ENCODE results near the gene ZC3H12A. TPM values are rescaled to one million over a fixed set of nuclear protein-coding genes. Genes with fewer than 3 reads are reported as not detected.
A peak's percentile ranks its signal among the peaks of the same experiment; 100 is the strongest.
"Not testable (repeated sequence)": the region's sequence is repeated elsewhere in the genome, so short reads cannot be mapped to it uniquely, and the experiment has no call there.

Gene ZC3H12A
- total RNA-seq, 4 donors from 2014 or later = 29.7 to 37.0 (median 33.4) TPM

DNA sequence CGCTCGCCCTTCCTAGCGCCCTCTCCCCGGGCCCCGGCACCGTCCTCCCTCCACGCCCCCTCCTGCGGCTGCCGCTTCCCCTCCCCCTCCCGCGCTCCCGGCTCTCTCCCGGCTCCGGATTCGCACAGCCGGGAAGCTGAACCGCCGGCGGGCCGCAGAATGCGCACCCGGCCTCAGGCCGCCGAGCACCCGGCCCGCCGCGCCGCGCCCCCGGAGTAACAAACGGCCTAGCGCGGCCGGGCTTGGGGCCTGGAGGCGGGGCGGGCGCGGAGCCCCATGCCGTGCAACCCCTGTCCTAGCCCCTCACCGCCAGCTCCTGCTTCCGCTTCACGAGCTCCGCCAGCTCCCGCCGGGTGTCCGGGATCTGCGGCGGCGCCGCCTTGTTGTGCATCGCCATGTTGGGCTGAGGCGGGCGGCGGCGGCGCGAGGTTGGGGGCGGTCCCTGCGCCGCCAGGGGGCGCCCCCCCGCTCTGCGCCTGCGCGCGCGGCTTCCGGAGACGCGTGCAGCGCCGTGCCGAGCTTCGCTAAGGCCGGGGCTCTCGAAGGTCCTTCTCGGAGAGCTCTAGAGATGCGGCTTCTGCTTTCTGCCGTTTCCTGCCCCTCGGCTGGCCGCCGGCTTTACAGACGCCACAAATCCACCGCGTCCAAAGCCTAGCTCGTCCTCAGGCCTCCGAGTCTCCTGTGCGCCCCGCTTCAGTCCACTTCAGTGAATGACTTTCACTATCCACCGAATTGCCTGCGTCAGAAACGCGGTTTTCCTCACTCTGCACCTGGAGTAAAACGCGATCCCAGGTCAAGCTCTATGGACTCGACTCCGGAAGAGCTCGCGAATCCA, 40.2 kb downstream of the ZC3H12A start, which contains the start of gene MEAF6:
Gene MEAF6, minus strand, starts transcription at position 417 of the 835 bp plus-strand sequence. Its CDS starts 20 bp downstream, at position 397.
- DNase-seq = peak; percentile 77 to 92 (median 90)
- Histone ChIP-seq H3K4me3 (peak within 1 kb of the TSS; percentile 83 to 95 (median 91)), H3K27me3 (no peaks in the 10 kb centered on the region), H3K4me1 (peaks cover 0 to 14% (median 2%) of the 10 kb centered on the region in 4 donors), H3K27ac (peak within 1 kb of the TSS; percentile 88 to 94 (median 91)), H3K9me3 (no peaks in the 10 kb centered on the region), H3K36me3 (peaks cover 0 to 22% (median 0%) of the 10 kb centered on the region in 3 donors)
- TF ChIP-seq POLR2A (IDR thresholded peaks at IDR 0.05) = peak; percentile 79 to 80
- TF ChIP-seq, protein P1, sequence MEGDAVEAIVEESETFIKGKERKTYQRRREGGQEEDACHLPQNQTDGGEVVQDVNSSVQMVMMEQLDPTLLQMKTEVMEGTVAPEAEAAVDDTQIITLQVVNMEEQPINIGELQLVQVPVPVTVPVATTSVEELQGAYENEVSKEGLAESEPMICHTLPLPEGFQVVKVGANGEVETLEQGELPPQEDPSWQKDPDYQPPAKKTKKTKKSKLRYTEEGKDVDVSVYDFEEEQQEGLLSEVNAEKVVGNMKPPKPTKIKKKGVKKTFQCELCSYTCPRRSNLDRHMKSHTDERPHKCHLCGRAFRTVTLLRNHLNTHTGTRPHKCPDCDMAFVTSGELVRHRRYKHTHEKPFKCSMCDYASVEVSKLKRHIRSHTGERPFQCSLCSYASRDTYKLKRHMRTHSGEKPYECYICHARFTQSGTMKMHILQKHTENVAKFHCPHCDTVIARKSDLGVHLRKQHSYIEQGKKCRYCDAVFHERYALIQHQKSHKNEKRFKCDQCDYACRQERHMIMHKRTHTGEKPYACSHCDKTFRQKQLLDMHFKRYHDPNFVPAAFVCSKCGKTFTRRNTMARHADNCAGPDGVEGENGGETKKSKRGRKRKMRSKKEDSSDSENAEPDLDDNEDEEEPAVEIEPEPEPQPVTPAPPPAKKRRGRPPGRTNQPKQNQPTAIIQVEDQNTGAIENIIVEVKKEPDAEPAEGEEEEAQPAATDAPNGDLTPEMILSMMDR (IDR thresholded peaks at IDR 0.05) = peak; percentile 63 to 90 (median 86)

DNA sequence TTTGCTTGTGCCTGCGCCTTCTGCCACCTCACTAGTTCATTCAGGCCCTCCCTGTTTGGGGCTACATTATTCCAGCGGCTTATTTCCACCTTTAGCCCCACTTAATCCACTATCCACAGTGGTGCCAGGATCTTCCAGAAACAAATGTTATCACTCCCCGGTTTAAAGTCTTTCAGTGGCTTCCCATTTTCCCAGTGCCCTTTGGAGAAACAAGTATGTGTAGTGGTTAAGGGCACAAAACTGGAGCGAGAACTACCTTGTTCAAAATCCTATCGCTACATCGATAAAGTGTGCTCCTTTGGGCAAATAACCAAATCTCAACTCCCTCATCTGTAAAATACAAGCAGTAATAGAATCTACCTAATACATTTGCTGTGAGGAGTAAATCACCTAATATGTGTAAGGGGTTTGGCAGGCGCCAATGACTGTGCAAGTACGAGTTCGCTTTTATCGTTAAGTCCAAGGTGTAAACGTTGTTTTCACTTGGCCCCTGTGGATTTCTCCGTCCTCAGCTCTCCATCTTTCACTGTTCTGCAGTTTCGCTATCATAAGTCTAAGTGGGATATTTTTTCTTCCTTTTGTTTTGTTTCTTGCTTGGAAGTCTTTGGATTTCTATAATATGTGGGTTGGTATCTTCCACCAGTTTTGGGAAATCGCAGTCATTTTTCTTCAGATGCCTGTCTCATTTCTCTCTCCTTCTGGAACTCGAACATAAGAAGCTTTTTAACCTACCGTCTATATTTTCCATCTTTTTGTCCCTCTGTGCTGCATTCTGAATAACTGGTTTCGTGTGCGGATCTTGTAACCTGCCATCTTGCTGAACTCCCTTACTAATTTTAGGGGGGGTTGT, 41.0 kb downstream of the ZC3H12A start:
- Histone ChIP-seq H3K4me1 (peaks cover 0 to 14% (median 2%) of the 10 kb centered on the region in 4 donors), H3K36me3 (peaks cover 0 to 20% (median 0%) of the 10 kb centered on the region in 3 donors), H3K27me3 (no peaks in the 10 kb centered on the region), H3K9me3 (no peaks in the 10 kb centered on the region), H3K4me3 (peak overlapping the region; percentile 83 to 95 (median 91)), H3K27ac (peak overlapping the region; percentile 88 to 94 (median 91))
- TF ChIP-seq POLR2A (IDR thresholded peaks at IDR 0.05) = no peak
- TF ChIP-seq, protein P1 (IDR thresholded peaks at IDR 0.05) = no peak
- DNase-seq = no peak

DNA sequence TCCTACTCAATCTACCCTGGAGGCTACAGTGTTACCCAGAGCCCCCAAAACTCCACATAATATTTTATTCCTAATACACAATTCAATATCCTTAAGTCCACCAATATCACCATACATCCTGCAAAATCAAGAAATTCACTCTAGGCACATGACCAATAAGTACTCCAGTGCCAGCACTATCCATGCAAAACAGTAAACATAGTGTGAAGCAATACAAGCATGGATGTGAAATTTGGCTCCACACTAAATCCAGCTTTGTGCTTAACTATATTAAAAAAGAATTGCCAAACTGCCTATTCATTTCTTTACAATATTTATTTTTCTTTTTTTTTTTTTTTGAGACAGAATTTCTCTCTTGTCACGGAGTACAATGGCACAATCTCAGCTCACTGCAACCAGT, 43.2 kb downstream of the ZC3H12A start:
- Histone ChIP-seq H3K27ac (no peak overlapping the region), H3K4me3 (no peak overlapping the region), H3K4me1 (peaks cover 0 to 14% (median 2%) of the 10 kb centered on the region in 4 donors), H3K9me3 (no peaks in the 10 kb centered on the region), H3K36me3 (peaks cover 0 to 3% (median 0%) of the 10 kb centered on the region in 3 donors), H3K27me3 (no peaks in the 10 kb centered on the region)
- TF ChIP-seq, protein P1 (IDR thresholded peaks at IDR 0.05) = no peak
- TF ChIP-seq POLR2A (IDR thresholded peaks at IDR 0.05) = no peak
- no peak for DNase-seq

DNA sequence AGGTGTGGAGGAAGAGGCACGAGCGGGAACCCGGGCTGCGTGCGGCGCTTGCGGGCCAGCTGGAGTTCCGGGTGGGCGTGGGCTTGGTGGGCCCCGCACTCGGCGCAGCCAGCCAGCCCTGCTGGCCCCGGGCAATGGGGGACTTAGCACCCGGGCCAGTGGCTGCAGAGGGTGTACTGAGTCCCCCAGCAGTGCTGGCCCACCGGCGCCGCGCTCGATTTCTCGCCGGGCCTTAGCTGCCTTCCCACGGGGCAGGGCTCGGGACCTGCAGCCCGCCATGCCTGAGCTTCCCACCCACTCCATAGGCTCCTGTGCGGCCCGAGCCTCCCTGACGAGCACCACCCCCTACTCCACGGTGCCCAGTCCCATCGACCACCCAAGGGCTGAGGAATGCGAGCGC, 43.9 kb downstream of the ZC3H12A start:
- not testable (repeated sequence) for H3K27ac ChIP-seq, H3K9me3 ChIP-seq, H3K4me1 ChIP-seq, H3K4me3 ChIP-seq, H3K27me3 ChIP-seq, H3K36me3 ChIP-seq, DNase-seq

DNA sequence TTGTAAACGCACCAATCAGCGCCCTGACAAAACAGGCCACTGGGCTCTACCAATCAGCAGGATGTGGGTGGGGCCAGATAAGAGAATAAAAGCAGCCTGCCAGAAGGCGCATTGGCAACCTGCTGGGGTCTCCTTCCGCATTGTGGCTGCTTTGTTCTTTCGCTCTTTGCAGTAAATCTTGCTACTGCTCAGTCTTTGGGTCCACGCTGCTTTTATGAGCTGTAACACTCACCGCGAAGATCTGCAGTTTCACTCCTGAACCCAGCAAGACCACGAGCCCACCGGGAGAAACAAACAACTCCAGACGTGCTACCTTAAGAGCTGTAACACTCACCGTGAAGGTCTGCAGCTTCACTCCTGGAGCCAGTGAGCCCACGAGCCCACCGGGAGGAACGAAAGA, 44.5 kb downstream of the ZC3H12A start:
- H3K36me3 ChIP-seq, H3K27me3 ChIP-seq, H3K9me3 ChIP-seq, H3K4me1 ChIP-seq: not testable (repeated sequence)
- Histone ChIP-seq H3K4me3 (peak overlapping the region in 2 of 4 donors; percentile 6 to 15), H3K27ac (peak overlapping the region in 1 of 4 donors; percentile 49)
- DNase-seq = peak in 2 of 3 donors; percentile 32 to 57

DNA sequence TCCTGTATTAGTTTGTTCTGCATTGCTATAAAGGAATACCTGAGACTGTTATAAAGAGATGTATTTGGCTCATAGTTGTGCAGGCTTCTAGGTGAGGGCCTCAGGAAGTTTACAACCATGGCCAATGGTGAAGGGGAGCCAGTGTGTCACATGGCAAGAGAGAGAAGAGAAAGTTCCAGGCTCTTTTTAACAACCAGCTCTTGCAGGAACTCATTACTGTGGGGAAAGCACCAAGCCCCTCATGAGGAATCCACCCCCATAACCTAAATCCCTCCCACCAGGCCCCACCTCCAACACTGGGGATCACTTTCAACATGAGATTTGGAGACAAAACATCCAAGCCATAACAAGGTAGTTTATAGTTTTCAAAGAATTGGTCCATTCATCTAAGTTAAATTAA, 45.2 kb downstream of the ZC3H12A start:
- TF ChIP-seq, protein P1 (IDR thresholded peaks at IDR 0.05) = no peak
- TF ChIP-seq POLR2A (IDR thresholded peaks at IDR 0.05) = no peak
- Histone ChIP-seq H3K27ac (no peak overlapping the region), H3K27me3 (no peaks in the 10 kb centered on the region), H3K4me3 (peak overlapping the region in 2 of 4 donors; percentile 6 to 15), H3K4me1 (no peaks in the 10 kb centered on the region), H3K9me3 (no peaks in the 10 kb centered on the region), H3K36me3 (no peaks in the 10 kb centered on the region)
- no peak for DNase-seq

DNA sequence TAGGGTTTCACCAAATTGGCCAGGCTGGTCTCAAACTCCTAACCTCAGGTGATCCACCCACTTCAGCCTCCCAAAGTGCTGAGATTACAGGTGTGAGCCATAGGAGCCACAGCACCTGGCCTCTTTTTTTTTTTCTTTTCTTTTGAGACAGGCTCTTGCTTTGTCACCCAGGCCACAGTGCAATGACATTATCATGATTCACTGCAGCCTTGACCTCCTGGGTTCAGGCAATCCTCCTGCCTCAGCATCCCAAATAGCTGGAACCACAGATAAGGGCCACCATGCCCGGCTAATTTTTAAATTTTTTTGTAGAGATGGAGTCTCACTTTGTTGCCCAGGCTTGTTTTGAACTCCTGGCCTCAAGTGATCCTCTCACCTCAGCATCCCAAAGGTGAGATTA, 55.5 kb downstream of the ZC3H12A start:
- H3K36me3 ChIP-seq, H3K4me1 ChIP-seq, H3K4me3 ChIP-seq, DNase-seq, H3K27ac ChIP-seq, H3K27me3 ChIP-seq, H3K9me3 ChIP-seq: not testable (repeated sequence)

DNA sequence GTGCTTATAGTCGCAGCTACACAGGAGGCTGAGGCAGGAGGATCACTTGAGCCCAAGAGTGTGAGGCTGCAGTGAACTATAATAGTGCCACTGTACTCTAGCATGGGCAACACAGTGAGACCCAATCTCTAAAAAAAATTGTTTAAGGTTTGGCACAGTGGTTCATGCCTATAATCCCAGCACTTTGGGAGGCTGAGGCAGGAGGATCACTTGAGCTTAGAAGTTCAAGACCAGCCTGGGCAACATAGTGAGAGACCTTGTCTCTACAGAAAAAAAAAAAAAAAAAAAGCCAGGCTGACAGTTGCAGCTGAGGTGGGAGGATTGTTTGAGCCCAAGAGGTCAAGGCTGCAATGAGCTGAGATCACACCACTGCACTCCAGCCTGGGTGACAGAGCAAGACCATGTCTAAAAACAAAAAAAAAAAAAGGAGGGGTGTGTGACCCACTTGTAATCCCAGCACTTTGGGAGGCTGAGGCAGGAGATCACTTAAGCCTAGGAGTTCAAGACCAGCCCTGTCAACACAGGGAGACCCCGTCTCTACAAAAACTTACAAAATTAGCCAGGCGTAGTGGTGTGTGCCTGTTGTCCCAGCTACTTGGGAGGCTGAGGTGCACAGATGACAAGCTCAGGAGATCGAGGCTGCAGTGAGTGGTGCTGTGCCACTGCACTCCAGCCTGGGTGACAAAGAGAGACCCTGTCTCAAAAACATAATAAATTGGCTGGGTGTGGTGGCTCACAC, 58.2 kb downstream of the ZC3H12A start:
- H3K27me3 ChIP-seq, DNase-seq, H3K4me1 ChIP-seq, H3K27ac ChIP-seq, H3K9me3 ChIP-seq, H3K4me3 ChIP-seq: not testable (repeated sequence)
- H3K36me3 ChIP-seq = peaks cover 0 to 24% (median 0%) of the 10 kb centered on the region in 3 donors

Measured in Peyer's patch (tissue), 4 donors.